VCaP (cell line): ENCODE measurements around the gene MBTD1.

Experiments used
- H3K27ac ChIP-seq: fragments of 450-650 bp; 2 replicates; pipeline ENCODE4 v1.5.1; 2017
- CTCF ChIP-seq: fragments of 450-650 bp; conservative IDR thresholded peaks from 2 replicates; pipeline ENCODE4 v1.5.1; 2017; ENCODE audit warnings: mild to moderate bottlenecking, moderate library complexity

The MBTD1 gene

GRCh38 chr17:51250314-51250840 is 9.5 kb downstream of the MBTD1 start:
- no peak overlapping the region for H3K27ac ChIP-seq
- no peak for TF ChIP-seq CTCF

GRCh38 chr17:51245535-51245934 is 14.3 kb downstream of the MBTD1 start:
- H3K27ac ChIP-seq = no peak overlapping the region
- no peak for TF ChIP-seq CTCF

- no peak for TF ChIP-seq CTCF
- H3K27ac ChIP-seq = no peak overlapping the region
Measured at GRCh38 chr17:51244041-51244440, 15.8 kb downstream of the MBTD1 start.

GRCh38 chr17:51240275-51240674 is 19.6 kb downstream of the MBTD1 start:
- no peak overlapping the region for H3K27ac ChIP-seq
- no peak for TF ChIP-seq CTCF

- no peak for TF ChIP-seq CTCF
- no peak overlapping the region for H3K27ac ChIP-seq
Measured at GRCh38 chr17:51238255-51238887, 21.5 kb downstream of the MBTD1 start.

GRCh38 chr17:51234162-51234561 is 25.7 kb downstream of the MBTD1 start:
- TF ChIP-seq CTCF = no peak
- H3K27ac ChIP-seq = no peak overlapping the region

GRCh38 chr17:51231999-51232398 is 27.9 kb downstream of the MBTD1 start:
- H3K27ac ChIP-seq = no peak overlapping the region
- TF ChIP-seq CTCF = no peak
